ENCODE results near the gene GRID1.

The GRID1 gene

DNA sequence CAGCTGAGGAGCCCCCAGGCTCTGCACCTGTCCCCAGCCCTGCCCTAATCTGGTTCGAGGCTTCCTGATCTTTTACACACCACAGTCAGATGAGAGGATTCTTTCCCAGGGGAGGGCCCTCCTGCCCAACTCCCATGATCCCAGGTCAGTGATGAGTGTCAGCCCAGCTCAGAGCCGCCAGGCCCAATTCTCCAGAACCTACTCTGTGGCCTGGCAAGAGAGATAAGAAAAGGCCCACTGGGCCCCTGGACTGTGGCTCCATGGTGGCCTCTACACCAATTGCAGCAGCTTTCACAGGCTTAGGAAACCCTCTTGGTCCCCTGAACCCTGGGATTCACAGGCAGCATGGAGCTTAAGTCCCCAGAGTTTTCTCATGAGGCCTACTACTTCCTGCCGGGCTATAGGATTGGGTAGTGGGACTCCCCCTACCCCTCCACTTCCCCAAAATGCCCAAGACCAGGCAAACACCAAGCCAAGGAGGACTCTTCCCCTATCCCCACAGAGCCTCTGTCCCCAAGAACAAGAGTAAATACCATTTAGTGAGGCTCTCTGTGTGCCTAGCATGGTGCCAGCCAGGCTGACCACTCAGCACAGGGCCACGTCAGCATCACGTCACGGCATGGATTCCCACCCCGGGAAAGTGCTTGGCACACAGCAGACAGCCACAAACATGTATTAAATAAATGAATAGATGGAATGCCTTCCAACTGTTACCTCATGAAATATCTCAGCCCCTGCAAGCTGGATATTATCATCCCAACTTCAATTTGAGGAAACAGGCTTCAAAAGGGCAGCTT is 100.0 kb downstream of the GRID1 start:
- no CpG with 5 or more reads among the region's 7 CpGs for WGBS (ENCODE audit: extremely low coverage, insufficient coverage, low lambda C conversion rate)
- H3K27me3 ChIP-seq (ENCODE audit: insufficient read depth, low read length, poor library complexity), result no peaks in the 10 kb centered on the region
- H2BK120ac ChIP-seq (ENCODE audit: low read depth, low read length), result no peak overlapping the region
- no peak overlapping the region for H4K5ac ChIP-seq (ENCODE audit: low read length)
- no peaks in the 10 kb centered on the region for H3K4me1 ChIP-seq (ENCODE audit: control insufficient read depth, low read depth, low read length)
- H3K56ac ChIP-seq (ENCODE audit: low read length), result no peak overlapping the region
- H3K9ac ChIP-seq (ENCODE audit: low read length), result no peak overlapping the region
- no peak overlapping the region for H2BK15ac ChIP-seq (replicated peaks; ENCODE audit: low read depth)
- H3K18ac ChIP-seq (ENCODE audit: low read length), result no peak overlapping the region
- no peak overlapping the region for H2AK5ac ChIP-seq (ENCODE audit: low read length)
- H3K79me1 ChIP-seq (ENCODE audit: low read length), result no peaks in the 10 kb centered on the region
- H3K4me3 ChIP-seq (ENCODE audit: low read length), result no peak overlapping the region
- no peak overlapping the region for H3K23ac ChIP-seq (ENCODE audit: low read length)
- no peak overlapping the region for H3K4ac ChIP-seq (ENCODE audit: low read depth, low read length)
- H3K27ac ChIP-seq (ENCODE audit: low read depth, low read length), result no peak overlapping the region
- H2BK5ac ChIP-seq (ENCODE audit: low read length), result no peak overlapping the region
- no peaks in the 10 kb centered on the region for H3K36me3 ChIP-seq (ENCODE audit: control insufficient read depth, insufficient read depth, low read length)
- H3K79me2 ChIP-seq (ENCODE audit: control insufficient read depth, insufficient read depth, low read length), result no peaks in the 10 kb centered on the region
- H4K8ac ChIP-seq (ENCODE audit: low read depth, low read length), result no peak overlapping the region
- no peak overlapping the region for H3K4me2 ChIP-seq (ENCODE audit: low read length)
- no peak for DNase-seq

GRCh38 chr10:86265895-86266259 is 100.7 kb downstream of the GRID1 start:
- Histone ChIP-seq H3K4me3 (ENCODE audit: low read length) (no peak overlapping the region), H3K27me3 (ENCODE audit: insufficient read depth, low read length, poor library complexity) (no peaks in the 10 kb centered on the region), H2BK120ac (ENCODE audit: low read depth, low read length) (no peak overlapping the region), H3K79me2 (ENCODE audit: control insufficient read depth, insufficient read depth, low read length) (no peaks in the 10 kb centered on the region), H3K4ac (ENCODE audit: low read depth, low read length) (no peak overlapping the region), H3K56ac (ENCODE audit: low read length) (no peak overlapping the region), H4K5ac (ENCODE audit: low read length) (no peak overlapping the region), H2AK5ac (ENCODE audit: low read length) (no peak overlapping the region), H3K23ac (ENCODE audit: low read length) (no peak overlapping the region), H3K27ac (ENCODE audit: low read depth, low read length) (no peak overlapping the region), H3K4me2 (ENCODE audit: low read length) (no peak overlapping the region), H2BK15ac (replicated peaks; ENCODE audit: low read depth) (no peak overlapping the region), H3K4me1 (ENCODE audit: control insufficient read depth, low read depth, low read length) (no peaks in the 10 kb centered on the region), H3K79me1 (ENCODE audit: low read length) (no peaks in the 10 kb centered on the region), H3K9ac (ENCODE audit: low read length) (no peak overlapping the region), H3K36me3 (ENCODE audit: control insufficient read depth, insufficient read depth, low read length) (no peaks in the 10 kb centered on the region), H4K8ac (ENCODE audit: low read depth, low read length) (no peak overlapping the region), H3K18ac (ENCODE audit: low read length) (no peak overlapping the region), H2BK5ac (ENCODE audit: low read length) (no peak overlapping the region)
- no CpG with 5 or more reads among the region's 3 CpGs for WGBS (ENCODE audit: extremely low coverage, insufficient coverage, low lambda C conversion rate)
- no peak for DNase-seq

DNA sequence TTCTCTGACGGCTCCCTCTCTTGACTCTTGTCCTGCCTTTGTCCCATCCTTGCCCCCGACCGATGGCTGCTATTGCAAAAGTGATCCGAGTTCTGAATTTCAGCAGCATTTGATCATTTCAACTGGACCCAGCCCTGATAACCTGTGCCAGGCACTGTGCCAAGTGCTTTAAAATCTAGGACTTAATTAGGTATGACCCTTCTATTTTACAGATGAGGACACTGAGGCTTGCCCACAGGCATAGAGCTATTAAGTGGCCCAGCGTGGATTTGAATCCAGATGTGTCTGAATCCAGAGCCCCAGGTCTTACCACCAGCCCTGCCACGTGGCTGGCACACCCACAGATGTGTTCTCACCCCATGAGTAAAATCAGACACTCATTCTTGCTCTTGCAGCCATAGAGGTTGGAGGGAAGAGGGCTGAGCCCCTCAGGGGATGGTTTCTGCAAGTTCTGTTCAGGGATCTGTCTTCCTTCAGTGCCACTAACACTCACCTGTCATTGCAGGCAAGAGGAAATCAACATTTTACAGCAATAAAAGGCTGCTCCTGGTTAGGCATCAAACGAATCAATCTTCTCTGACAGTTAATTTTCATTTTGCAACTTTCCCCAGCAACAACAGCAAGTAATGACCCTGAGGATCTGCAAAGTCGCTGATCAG is 101.2 kb downstream of the GRID1 start:
- Histone ChIP-seq H2AK5ac (ENCODE audit: low read length) (no peak overlapping the region), H2BK15ac (replicated peaks; ENCODE audit: low read depth) (no peak overlapping the region), H3K27ac (ENCODE audit: low read depth, low read length) (no peak overlapping the region), H2BK120ac (ENCODE audit: low read depth, low read length) (no peak overlapping the region), H3K18ac (ENCODE audit: low read length) (no peak overlapping the region), H3K36me3 (ENCODE audit: control insufficient read depth, insufficient read depth, low read length) (no peaks in the 10 kb centered on the region), H3K4me2 (ENCODE audit: low read length) (no peak overlapping the region), H3K56ac (ENCODE audit: low read length) (no peak overlapping the region), H3K23ac (ENCODE audit: low read length) (no peak overlapping the region), H4K5ac (ENCODE audit: low read length) (no peak overlapping the region), H3K9ac (ENCODE audit: low read length) (no peak overlapping the region), H3K27me3 (ENCODE audit: insufficient read depth, low read length, poor library complexity) (no peaks in the 10 kb centered on the region), H3K4me3 (ENCODE audit: low read length) (no peak overlapping the region), H3K4ac (ENCODE audit: low read depth, low read length) (no peak overlapping the region), H2BK5ac (ENCODE audit: low read length) (no peak overlapping the region), H4K8ac (ENCODE audit: low read depth, low read length) (no peak overlapping the region), H3K79me2 (ENCODE audit: control insufficient read depth, insufficient read depth, low read length) (no peaks in the 10 kb centered on the region), H3K79me1 (ENCODE audit: low read length) (no peaks in the 10 kb centered on the region), H3K4me1 (ENCODE audit: control insufficient read depth, low read depth, low read length) (no peaks in the 10 kb centered on the region)
- no CpG with 5 or more reads among the region's 8 CpGs for WGBS (ENCODE audit: extremely low coverage, insufficient coverage, low lambda C conversion rate)
- DNase-seq, result no peak

DNA sequence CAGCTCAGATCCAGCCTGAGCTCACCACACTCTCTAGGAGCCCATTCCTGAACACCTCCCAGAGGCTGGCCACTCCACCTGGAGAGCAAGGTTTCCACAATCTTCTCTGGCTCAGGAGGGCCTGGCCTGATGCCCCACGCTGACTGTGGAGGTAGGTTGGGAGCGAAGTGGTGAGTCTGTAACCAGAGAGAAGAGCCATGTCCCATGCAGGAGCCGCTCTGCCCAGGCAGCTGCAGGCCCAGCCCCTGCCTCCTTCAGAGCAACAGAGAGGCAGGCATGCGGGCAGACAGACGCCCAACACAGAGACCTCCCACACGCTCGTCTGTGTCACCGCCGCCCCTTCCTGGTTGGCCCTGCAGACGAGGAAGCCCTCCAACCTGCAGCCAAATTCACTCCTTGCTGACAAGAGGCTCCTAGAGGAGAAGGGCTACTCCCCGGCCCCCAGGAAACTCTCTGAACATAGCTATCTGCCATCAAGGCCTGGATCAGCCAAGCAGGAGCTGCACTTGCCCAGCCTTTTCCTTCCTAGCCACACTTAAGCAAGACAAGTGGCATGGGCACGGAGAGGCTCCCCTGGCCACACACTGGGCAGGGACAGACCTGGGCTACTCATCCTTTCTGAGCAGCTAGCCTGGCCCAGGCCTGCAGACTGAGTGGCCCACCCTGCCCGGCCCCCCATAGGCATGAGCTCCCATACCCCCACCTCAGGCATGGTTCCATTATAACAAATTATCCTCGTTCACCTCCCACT is 101.9 kb downstream of the GRID1 start:
- H3K4me1 ChIP-seq (ENCODE audit: control insufficient read depth, low read depth, low read length), result no peaks in the 10 kb centered on the region
- H4K5ac ChIP-seq (ENCODE audit: low read length), result no peak overlapping the region
- H3K4me3 ChIP-seq (ENCODE audit: low read length), result no peak overlapping the region
- no peak overlapping the region for H2BK120ac ChIP-seq (ENCODE audit: low read depth, low read length)
- DNase-seq, result no peak
- no peaks in the 10 kb centered on the region for H3K79me2 ChIP-seq (ENCODE audit: control insufficient read depth, insufficient read depth, low read length)
- H4K8ac ChIP-seq (ENCODE audit: low read depth, low read length), result no peak overlapping the region
- no peak overlapping the region for H2BK15ac ChIP-seq (replicated peaks; ENCODE audit: low read depth)
- H3K18ac ChIP-seq (ENCODE audit: low read length), result no peak overlapping the region
- H3K4ac ChIP-seq (ENCODE audit: low read depth, low read length), result no peak overlapping the region
- no peak overlapping the region for H3K56ac ChIP-seq (ENCODE audit: low read length)
- no peaks in the 10 kb centered on the region for H3K79me1 ChIP-seq (ENCODE audit: low read length)
- no peaks in the 10 kb centered on the region for H3K27me3 ChIP-seq (ENCODE audit: insufficient read depth, low read length, poor library complexity)
- H3K9ac ChIP-seq (ENCODE audit: low read length), result no peak overlapping the region
- H2BK5ac ChIP-seq (ENCODE audit: low read length), result no peak overlapping the region
- no peak overlapping the region for H3K23ac ChIP-seq (ENCODE audit: low read length)
- WGBS (ENCODE audit: extremely low coverage, insufficient coverage, low lambda C conversion rate), result no CpG with 5 or more reads among the region's 14 CpGs
- H3K4me2 ChIP-seq (ENCODE audit: low read length), result no peak overlapping the region
- H2AK5ac ChIP-seq (ENCODE audit: low read length), result no peak overlapping the region
- no peak overlapping the region for H3K27ac ChIP-seq (ENCODE audit: low read depth, low read length)
- H3K36me3 ChIP-seq (ENCODE audit: control insufficient read depth, insufficient read depth, low read length), result no peaks in the 10 kb centered on the region

DNA sequence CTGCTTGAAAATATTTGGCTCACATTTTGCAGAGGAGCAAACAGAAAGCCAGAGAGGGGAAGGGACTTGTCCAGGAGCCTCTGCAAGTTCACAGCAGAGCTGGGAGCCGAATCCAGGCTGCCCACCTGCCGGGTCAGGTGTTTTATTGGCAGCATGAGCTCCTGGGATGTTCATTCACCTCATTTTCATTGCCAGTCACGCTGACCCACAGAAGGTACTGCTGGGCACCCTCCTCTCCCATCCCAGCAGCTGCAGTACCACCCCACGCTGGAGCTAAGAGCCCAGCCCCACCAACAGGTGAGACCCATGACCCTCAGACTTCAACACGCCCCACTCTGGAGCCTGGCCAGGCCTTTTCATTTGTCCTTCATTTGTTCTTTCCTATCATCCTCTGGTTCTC is 102.7 kb downstream of the GRID1 start:
- DNase-seq, result no peak
- H2BK120ac ChIP-seq (ENCODE audit: low read depth, low read length), result no peak overlapping the region
- WGBS (ENCODE audit: extremely low coverage, insufficient coverage, low lambda C conversion rate), result no CpG with 5 or more reads among the region's 5 CpGs

More for the DNA sequence above, 102.7 kb downstream of the GRID1 start:
- Histone ChIP-seq H3K4me3 (ENCODE audit: low read length) (no peak overlapping the region), H3K79me1 (ENCODE audit: low read length) (no peaks in the 10 kb centered on the region), H3K4me1 (ENCODE audit: control insufficient read depth, low read depth, low read length) (no peaks in the 10 kb centered on the region), H3K27ac (ENCODE audit: low read depth, low read length) (no peak overlapping the region), H3K4me2 (ENCODE audit: low read length) (no peak overlapping the region), H3K18ac (ENCODE audit: low read length) (no peak overlapping the region), H3K27me3 (ENCODE audit: insufficient read depth, low read length, poor library complexity) (no peaks in the 10 kb centered on the region), H3K9ac (ENCODE audit: low read length) (no peak overlapping the region), H3K36me3 (ENCODE audit: control insufficient read depth, insufficient read depth, low read length) (no peaks in the 10 kb centered on the region), H3K23ac (ENCODE audit: low read length) (no peak overlapping the region), H2AK5ac (ENCODE audit: low read length) (no peak overlapping the region), H4K8ac (ENCODE audit: low read depth, low read length) (no peak overlapping the region), H4K5ac (ENCODE audit: low read length) (no peak overlapping the region), H2BK5ac (ENCODE audit: low read length) (no peak overlapping the region), H3K4ac (ENCODE audit: low read depth, low read length) (no peak overlapping the region), H2BK15ac (replicated peaks; ENCODE audit: low read depth) (no peak overlapping the region), H3K56ac (ENCODE audit: low read length) (no peak overlapping the region), H3K79me2 (ENCODE audit: control insufficient read depth, insufficient read depth, low read length) (no peaks in the 10 kb centered on the region)
